ENCODE data around the gene LARGE1.
"Not testable (repeated sequence)": the region's sequence is repeated elsewhere in the genome, so short reads cannot be mapped to it uniquely, and the experiment has no call there.

Gene LARGE1

DNA sequence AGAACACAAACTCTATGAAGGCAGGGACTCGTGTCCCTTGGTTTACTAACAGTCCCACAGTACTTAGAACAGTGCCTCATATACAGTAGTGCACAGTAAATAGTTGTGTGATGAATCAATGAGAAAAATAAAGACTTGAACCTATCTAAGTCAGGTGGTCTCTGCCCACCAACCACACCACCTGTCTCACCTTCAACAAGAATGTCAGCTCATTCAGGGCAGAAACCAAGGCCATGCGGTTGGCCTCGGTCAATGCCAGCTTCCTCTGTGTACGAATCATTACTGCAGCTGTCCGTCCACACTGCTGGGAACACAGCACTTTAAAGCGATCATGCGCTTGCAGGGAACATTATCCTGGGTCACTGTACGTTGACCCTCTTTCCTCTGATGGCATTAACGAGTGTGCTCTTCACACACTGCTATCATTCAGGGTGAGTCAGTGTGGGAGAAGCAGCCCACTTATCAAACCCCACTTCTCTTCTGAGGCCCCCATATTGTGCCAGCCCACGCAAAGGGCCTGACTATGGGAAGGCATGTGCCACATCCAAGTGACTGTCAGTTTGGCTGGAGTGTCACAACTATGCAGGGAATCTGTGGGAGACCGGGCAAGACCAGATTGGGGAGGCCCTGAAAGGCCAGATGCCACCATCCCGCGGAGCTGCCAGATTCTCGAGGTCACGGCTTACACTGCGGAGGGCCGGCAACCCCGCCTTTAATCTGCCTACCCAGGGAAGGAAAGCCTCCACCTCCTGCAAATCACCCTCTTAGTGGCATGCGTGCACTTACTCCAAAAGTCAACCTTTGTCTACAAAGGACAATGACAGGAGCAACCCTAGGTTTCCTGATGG lies 36.1 kb downstream of the LARGE1 start:
- DNase-seq = no peak

DNA sequence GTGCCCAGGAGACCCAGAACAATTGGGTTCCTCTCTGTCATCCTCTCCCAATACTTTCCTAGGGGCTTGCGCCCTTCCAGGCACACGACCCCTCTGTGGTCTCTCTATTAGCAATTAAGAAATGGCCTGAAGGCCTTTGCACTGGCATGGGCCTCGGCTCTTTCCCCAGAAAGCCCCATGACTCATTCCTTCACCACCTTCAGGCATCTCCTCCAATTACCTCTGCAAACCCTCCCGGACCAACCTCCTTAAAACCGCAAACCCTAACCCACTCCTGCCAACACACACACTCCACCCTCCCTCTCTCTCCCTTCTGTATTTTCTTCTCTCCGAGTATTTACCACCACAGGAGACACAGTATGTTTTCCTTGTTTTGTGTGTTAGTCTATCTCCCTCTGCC lies 36.7 kb downstream of the LARGE1 start:
- DNase-seq = no peak

DNA sequence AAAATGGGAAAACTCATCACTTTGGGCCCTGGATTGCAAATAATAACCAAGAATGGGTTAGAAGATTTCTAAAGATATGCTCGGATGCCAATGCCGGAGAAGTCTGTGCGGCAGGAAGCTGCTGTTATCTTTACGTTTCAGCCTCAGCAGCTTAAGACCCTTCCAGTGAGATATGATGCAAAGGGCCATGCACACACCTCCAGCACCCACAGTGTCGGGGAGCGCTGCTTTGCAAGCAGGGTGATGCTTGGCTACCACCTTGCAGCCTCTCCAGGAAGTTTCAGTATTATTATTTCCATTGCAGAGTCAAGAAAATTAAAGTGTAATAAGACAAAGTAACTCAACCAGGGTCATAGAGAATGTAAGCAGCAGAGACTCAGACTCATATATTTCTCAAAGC lies 37.3 kb downstream of the LARGE1 start:
- no peak for DNase-seq

DNA sequence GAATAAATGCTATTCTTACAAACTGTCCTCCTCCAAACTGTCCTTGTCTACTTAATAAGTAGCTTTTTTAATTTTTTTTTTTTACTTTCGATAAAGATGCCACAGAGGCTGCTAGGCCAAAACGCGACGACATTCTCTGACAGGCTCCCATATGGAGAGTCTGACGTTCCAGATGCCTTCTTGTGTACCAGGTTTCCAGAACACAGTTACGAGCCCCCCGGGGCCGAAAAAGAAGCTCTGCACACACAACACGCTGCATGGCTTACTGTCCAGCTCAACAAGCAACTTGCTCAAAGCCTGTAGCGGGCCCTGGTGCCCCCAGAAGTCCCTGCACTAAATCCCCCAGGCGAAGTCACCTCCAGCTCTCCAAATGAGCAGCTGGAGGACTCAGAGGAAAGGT lies 39.3 kb downstream of the LARGE1 start:
- no peak for DNase-seq

DNA sequence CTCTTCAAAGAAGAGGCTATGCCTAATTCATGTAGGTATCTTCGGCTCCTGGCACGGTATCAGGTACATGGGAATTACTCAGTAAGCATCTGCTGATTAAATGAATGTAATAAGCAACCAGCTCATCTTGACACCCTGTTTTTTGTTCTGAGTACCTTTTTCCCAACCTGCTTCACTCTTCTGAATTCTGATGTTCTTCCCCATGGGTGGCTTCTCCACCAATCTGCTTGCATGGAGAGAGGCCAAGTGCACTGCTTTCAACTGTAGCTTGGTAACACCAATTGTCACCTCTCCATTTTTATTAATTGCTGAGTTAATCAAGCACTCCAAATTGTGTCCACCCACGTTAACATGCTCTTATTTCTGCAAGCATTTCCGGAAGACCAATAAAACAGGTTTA lies 40.5 kb downstream of the LARGE1 start:
- DNase-seq = no peak

DNA sequence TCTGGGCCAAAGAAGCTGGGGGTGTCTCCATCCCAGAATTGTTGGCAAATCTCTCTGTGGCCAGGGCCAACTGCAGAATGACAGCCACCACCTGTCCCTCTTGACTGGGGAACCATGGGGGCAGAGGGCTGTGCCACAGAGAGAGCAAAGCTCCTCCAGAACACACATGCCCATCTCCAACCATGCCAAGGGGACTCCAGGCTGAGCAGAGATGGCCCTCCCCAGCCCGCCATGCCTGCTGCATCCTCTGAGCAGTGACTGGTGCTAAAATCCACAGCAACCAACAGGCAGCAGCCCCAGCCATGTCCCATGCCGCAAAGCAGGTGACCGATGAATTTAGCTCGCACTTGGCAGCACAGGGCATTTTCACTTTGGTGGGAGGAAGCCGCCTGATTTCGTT lies 45.0 kb downstream of the LARGE1 start:
- DNase-seq = no peak

DNA sequence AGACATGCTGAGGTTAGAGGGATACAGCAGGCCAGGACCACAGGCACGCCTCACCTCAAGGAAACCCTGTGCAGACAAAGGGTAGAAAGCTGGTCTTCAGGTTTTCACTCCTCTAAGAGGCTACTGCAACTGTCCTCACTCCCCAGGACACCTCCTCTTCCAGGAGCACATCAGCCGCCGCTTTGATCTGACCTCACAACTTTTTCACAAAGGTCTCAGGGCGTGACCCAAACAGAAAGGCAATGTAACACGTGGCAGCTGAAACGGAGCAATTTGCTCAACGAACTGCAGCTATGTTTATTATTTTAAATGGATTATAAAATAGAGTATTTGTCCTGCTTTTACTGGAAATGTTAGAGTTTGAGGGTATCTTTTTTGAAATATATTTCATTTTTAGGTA lies 46.1 kb downstream of the LARGE1 start:
- DNase-seq = no peak

DNA sequence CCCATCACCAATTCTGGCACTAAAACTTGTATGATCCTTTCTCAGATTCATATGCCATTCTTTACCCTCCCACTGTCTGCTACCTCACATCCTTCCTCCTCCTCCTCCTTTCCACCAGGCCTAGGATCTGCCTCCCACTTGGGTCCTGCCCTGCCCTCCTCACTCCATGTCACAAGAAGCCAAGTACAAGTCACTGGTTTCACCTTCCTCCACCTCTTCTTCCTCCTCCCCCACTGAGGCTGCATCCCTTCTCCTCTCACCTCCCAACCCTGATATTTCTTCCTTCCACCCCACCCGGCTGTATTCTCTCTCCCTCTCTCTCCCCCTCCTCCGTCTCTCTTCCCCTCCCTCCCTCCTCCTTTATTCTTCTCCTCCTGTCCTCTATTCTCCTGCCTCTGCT lies 46.6 kb downstream of the LARGE1 start:
- DNase-seq = no peak

DNA sequence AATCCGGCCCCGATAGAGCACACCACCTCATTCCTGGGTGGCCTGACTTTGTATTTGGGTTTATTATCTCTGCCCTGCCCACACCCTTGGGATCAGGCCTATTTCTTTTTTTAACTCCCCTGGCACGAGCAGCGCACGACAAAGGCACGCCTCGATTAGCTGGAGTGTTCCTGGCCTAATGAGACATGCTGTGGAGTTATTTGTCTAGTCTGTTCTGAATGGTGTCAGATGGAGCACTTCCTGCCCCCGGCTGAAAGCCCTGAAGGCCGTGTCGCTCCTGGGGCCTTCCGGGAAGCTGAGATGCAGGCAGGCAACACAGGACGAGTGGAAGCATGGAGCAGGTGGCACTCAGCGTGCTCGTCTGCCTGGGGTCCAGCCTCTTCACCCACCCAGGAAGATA lies 47.1 kb downstream of the LARGE1 start:
- DNase-seq = no peak

DNA sequence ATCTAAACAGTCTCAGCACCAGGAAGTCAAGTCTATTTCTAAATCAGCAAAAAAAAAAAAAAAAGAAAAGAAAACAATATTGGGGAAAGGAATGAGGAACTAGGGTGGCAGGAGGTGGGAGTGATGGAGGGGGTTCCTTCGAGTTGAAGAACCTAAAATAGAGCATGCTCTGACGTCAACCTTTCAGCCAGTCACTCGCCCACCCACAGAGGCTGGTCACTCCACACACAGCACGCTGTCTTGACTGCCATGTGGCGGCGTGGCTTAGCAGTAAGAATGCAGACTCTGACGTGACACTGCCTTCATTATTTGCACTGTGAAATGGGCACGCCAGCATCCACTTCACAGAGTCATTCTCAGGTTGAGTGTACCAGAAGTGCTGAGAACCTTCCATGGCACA lies 48.3 kb downstream of the LARGE1 start:
- no peak for DNase-seq

DNA sequence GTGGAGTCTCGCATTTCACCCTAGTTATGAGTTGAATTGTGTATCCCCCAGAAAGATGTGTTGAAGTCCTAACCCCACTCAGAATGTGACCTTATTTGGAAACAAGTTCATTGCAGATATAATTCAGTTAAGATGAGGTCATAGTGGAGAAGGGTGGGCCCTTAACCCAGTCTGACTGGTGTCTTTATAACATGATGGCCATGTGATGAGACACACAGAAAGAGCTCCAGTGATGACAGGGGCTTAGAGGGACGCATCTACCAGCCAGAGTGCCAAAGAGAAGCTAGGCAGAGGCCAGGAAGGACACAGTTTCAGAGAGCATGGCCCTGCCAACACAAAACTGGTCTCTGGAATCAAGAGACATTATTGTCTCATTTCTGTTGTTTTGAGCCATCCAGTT lies 50.3 kb downstream of the LARGE1 start:
- no peak for DNase-seq

DNA sequence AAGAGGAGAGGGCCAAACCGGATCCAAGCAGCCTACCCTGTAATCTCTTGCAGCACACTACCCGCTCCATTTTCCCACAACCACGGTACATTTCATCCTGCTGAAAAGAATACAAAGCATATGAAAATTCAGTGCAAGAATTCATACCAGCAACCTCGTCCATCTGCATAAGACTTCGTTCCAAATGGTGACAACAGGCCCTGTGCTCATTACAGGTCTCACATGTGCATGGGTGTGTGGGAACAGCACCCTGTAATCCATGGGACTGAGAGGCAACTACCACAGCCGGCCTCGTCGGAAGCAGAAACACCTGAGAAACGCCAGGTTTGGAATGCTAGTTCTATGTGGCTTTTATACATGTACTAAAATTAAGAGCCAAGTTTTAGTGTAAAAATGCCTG lies 52.3 kb downstream of the LARGE1 start:
- no peak for DNase-seq

DNA sequence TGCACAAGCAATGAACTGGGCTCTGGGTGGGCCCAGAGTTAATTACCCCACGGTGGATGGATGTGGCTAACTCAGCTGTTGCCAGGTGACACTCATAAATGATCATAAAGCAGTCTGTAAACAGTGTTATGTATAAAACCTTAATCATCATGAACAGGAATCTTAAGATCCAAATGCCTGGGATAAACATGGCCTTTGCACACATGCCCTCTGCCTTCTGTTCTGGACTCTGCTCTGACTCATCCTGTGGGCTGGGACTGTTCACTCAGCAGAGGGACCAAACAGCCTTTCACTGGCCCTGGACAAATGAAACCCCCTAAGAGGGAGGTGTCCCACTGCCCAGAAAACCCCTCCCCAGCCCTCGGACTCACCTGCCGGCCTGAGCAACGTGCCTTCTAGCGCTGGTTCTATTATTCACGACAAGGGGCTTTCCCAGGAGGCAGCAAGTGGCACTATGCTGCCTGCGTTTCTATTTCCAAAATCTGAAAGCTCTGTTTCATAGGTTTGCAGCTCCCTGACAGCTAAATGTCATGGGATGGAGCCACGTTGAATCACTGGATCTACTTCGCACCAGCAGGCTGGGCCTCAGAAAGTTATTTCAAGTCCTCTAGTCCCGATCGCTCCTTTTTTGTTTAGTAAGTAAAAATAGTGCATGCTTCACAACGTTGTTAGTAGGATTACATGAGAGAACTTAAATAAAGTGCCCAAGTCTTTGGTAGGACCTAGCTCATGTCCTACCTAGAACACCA lies 53.0 kb downstream of the LARGE1 start:
- DNase-seq = no peak

DNA sequence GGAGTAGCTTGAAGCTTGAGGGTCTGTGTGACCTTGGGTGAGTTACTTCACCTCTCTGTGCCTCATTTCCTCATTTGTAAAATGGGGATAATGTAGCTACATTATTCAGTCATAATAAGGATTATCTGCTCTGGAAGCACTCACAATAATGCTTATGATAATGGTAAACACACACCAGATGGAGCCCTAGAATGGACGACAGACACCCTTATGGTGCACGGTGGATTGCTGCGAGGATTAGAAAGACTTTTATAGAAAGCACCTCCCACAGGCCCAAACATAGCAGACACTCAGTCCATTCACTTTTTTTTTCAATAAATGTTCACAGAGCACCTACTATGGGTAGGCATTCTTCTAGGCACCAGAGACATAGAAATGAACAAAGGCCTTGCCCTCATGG lies 53.8 kb downstream of the LARGE1 start:
- no peak for DNase-seq

DNA sequence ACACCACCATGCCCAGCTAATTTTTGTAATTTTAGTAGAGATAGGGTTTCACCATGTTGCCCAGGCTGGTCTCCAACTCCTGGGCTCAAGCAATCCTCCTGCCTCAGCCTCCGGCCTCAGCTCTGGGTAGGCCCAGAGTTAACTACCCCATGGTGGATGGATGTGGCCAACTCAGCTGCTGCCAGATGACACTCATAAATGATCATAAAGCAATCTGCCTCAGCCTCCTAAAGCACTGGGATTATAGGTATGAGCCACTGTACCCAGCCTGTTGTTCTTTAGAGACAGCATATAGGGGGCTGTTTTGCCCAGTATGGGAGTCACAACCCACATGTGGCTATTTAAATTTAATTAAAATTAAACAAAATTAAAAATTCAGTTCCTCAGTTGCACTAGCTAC lies 54.3 kb downstream of the LARGE1 start:
- DNase-seq = no peak

DNA sequence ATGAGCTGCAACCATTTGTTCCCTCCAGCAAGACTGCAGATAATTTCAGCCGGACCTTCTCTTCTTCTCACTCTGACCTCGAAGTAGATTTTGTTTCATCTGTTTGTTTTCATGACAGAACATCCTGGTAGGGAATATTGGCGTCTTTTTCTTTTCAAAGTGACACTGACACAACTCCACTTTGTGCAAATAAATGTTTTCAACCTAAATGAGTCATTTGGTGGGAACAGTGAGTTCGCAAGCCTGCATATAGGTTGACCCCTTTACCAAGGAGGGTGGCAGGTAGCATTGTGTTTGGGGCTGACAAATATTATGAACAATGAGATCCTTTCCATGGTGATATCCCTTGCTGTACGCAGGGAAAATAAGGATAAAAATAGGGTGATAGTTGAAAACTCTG lies 55.0 kb downstream of the LARGE1 start:
- no peak for DNase-seq

DNA sequence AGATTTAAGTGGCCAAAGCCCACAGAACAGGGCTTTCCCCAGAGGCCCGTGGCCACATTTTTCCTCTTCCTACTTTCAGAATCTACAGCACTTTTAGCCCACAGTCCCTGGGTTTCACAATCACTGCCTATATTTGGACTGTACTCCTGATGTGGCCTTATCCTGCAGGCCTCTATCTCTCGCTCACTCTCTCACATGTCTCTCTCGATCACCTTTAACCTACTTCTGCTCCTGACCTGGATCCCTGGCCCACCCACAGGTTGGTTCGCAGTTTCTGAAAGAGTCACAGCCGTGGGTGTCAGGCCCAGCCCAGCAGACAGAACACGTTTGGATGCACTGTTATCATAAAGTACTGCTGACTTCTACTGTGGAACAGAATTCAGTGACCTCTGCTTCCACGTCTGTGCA lies 55.5 kb downstream of the LARGE1 start:
- no peak for DNase-seq

DNA sequence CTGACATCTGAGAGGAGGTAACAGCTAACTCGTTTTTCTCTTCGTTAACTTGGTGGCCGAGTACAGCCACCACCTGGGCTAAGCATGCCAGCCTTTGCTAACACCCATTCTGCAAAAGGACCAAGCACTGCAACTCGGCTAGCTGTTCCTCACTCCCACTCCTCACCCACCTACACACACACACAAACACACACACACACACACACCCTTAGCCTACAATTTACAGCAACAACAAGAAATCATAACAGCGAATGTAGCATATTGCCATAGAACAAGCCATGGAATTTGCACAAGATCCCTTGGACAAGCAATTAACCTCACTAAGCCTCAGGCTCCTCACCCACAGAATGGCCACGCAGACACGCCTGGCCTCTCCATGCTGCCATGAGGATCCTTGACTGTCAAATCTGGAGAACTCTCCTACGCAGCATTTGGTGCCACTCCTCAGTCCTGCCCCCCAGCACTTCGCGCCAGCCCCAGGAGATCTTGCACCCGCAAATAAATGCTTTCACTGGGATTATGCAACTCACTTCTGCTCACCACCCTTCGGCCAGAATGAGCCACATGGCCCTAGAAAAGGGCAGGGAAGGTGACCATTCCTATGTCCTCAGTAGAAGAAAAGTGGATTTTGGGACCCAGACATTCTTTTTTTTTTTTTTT lies 58.9 kb downstream of the LARGE1 start:
- no peak for DNase-seq

DNA sequence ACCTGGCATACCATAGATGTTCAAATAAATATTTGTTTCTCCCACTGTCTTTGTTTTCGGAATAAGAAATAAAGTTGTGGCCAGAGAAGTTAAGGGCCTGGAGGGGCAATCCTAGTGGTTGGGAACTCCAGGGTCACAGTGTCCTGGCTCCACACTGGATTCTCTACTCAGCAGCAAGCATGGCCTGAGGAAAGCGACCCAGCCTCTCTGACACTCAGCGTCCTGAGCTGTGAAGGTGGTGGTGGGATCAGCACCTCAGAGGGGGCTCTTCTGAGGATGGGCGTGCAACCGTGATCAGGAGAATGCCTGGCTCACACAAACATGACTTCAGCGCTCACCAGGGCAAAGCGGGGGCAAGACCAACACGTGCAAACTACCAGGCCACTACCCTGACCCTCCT lies 59.9 kb downstream of the LARGE1 start:
- no peak for DNase-seq

DNA sequence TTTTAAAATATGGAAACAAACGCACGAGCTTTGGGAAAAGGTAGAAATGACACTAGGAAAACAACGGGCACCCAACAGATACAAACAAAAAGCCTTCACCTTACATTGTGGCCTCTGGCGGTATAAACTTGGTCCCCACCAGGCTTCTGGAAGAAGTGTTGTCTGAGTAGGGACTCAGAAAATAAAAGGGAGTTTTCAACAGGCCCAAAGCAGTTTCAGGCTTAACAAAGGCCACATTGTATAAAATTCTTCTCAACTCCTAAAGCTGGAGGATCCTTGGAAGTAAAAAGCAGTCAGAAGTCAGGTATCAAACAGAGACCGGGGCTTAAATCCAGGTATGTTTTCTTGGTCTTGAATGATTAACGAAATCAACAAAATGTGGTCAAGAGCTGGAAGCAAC lies 61.0 kb downstream of the LARGE1 start:
- DNase-seq = no peak

DNA sequence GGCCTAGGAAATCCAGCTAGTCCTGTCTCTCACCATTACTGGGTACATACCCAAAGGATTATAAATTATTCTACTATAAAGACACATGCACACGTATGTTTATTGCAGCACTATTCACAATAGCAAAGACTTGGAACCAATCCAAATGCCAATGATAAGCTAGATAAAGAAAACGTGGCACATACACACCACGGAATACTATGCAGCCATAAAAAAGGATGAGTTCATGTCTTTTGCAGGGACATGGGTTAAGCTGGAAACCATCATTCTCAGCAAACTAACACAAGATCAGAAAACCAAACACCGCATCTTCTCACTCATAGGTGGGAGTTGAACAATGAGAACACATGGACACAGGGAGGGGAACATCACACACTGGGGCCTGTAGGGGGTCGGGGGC lies 61.6 kb downstream of the LARGE1 start:
- DNase-seq = not testable (repeated sequence)

DNA sequence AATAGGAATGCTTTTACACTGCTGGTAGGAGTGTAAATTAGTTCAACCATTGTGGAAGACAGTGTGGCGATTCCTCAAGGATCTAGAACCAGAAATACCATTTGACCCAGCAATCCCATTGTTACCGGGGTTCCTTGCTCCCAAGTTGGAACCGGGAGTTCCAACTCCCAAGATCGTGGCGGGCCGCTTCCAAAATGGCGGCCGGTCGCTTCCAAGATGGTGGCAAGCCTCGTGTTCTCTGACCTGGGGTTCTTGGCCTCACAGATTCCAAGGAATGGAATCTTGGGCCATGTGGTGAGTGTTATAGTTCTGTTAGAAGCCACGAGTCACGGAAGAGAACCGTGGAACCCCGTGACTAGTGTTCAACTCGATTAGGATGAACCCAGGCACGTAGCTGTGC lies 62.5 kb downstream of the LARGE1 start:
- not testable (repeated sequence) for DNase-seq

DNA sequence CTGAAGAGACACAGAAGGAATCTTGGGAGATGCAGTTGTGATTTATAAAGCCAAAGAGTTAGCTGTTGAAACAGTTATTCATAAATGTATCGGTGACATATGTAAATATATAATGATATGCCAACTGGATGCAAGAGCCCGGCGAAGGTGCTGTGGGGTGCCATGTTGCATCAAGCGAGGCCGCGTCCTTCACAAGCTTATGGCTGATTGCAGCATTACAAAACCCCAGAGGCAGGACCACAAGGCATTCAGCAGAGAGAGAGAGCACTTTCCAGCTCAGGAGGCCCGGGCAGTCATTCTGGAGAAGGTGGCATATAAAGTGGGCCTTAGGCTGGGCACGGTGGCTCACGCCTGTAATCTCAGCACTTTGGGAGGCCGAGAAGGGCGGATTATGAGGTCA lies 65.6 kb downstream of the LARGE1 start:
- DNase-seq = no peak
